Natural killer cell (primary cell): ENCODE measurements around the gene ARHGEF11. TPM values are rescaled to one million over a fixed set of nuclear protein-coding genes. Genes with fewer than 3 reads are reported as not detected.

ENCODE experiments used
- ATAC-seq, 3 donors: fragments of 150-1000 bp in 2 of 3; fragments of 200-7000 bp in 1 of 3; cut with Tn5 transposase; 1 replicate in 1 of 3; 2 replicates in 2 of 3; pipeline ENCODE4 v1.10.0; 2021; ENCODE audit warnings: mild to moderate bottlenecking in 2 of 3, moderate library complexity in 2 of 3
- DNase-seq, 2 donors: peaks; one replicate each; pipeline versions ENCODE4 v3.0.0 to v3.0.0-alpha.2; 2013 to 2021; ENCODE audit warnings: mixed read lengths in 1 of 2
- H3K27ac ChIP-seq: one replicate; pipeline ENCODE4 v1.5.1; 2013; ENCODE audit warnings: mild to moderate bottlenecking, low read length
- H3K27me3 ChIP-seq: one replicate; pipeline ENCODE4 v1.6.1; 2013; ENCODE audit warnings: low read length; ENCODE audit not compliant: control insufficient read depth, insufficient read depth
- H3K36me3 ChIP-seq: one replicate; pipeline ENCODE4 v1.6.1; 2013; ENCODE audit warnings: low read length; ENCODE audit not compliant: control insufficient read depth, insufficient read depth
- H3K4me1 ChIP-seq: one replicate; pipeline ENCODE4 v1.6.1; 2013; ENCODE audit warnings: low read length; ENCODE audit not compliant: control insufficient read depth, insufficient read depth
- H3K4me3 ChIP-seq: one replicate; pipeline ENCODE4 v1.5.1; 2013; ENCODE audit warnings: low read length
- H3K9me3 ChIP-seq: one replicate; pipeline ENCODE4 v1.6.1; 2013; ENCODE audit warnings: low read length; ENCODE audit not compliant: control insufficient read depth, insufficient read depth
- H3K27ac Mint-ChIP-seq, 2 donors: one replicate each; pipeline ENCODE4 v1.8.0; 2022; ENCODE audit warnings: mild to moderate bottlenecking in 2 of 2, mixed read lengths in 2 of 2, moderate library complexity in 1 of 2
- H3K27me3 Mint-ChIP-seq, 2 donors: one replicate each; pipeline ENCODE4 v1.8.0; 2022; ENCODE audit warnings: low read depth in 2 of 2, mixed read lengths in 2 of 2
- H3K36me3 Mint-ChIP-seq: one replicate; pipeline ENCODE4 v1.8.0; 2022; ENCODE audit warnings: mixed read lengths
- H3K4me1 Mint-ChIP-seq, 2 donors: one replicate each; pipeline ENCODE4 v1.8.0; 2022; ENCODE audit warnings: mixed read lengths in 2 of 2
- H3K4me3 Mint-ChIP-seq: one replicate; pipeline ENCODE4 v1.8.0; 2022; ENCODE audit warnings: mild to moderate bottlenecking, moderate library complexity, mixed read lengths
- H3K9me3 Mint-ChIP-seq, 2 donors: one replicate each; pipeline ENCODE4 v1.8.0; 2022; ENCODE audit warnings: mixed read lengths in 2 of 2
- CTCF ChIP-seq: fragments of 200-600 bp; IDR thresholded peaks from one replicate; pipeline ENCODE4 v1.8.0; 2022; ENCODE audit warnings: antibody characterized with exemption
- WGBS: methylation state at CpG from one replicate; pipeline ENCODE4 v1.1.7; 2013; ENCODE audit warnings: missing lambda C conversion rate; ENCODE audit not compliant: insufficient coverage; 5-methylcytosine and 5-hydroxymethylcytosine counted together
- intact Hi-C: fragments of 100-400 bp; cut with micrococcal nuclease; formaldehyde crosslinking; loops from one replicate; pipeline ENCODE4 v1.14.2; 2022
- total RNA-seq, 4 donors: library from RNA; stranded (reverse); fragments of 120-200 nt in 1 of 4; gene quantifications; one replicate each; pipeline versions ENCODE4 v1.2.3 to v1.2.4, GENCODE V29; 2013 to 2022

Gene ARHGEF11
- total RNA-seq, 3 donors from 2014 or later (not counting 1 experiment from before 2014, with no cell fraction given): 1.7 to 2.8 (median 2.4) TPM

GRCh38 chr1:157001304-157001703, 44.2 kb downstream of the ARHGEF11 start:
- Mint-ChIP-seq H3K27ac (no peak overlapping the region), H3K9me3 (no peaks in the 10 kb centered on the region)

GRCh38 chr1:157000686-157001085, 44.9 kb downstream of the ARHGEF11 start:
- WGBS: 85% methylated on average over 4 of the region's 5 CpGs
- no peak for DNase-seq
- Mint-ChIP-seq H3K4me3 (no peak overlapping the region), H3K9me3 (no peaks in the 10 kb centered on the region), H3K4me1 (no peaks in the 10 kb centered on the region), H3K36me3 (no peaks in the 10 kb centered on the region), H3K27me3 (peaks cover 18 to 29% of the 10 kb centered on the region in 2 donors), H3K27ac (no peak overlapping the region)
- H3K4me3 ChIP-seq: no peak overlapping the region
- intact Hi-C loops: no loop called here
- TF ChIP-seq CTCF: no peak
- no peaks in the 10 kb centered on the region for H3K9me3 ChIP-seq
- H3K27me3 ChIP-seq: no peaks in the 10 kb centered on the region
- H3K27ac ChIP-seq: no peak overlapping the region
- ATAC-seq: no peak
- no peaks in the 10 kb centered on the region for H3K4me1 ChIP-seq
- H3K36me3 ChIP-seq: no peaks in the 10 kb centered on the region

More at GRCh38 chr1:157001304-157001703, 44.2 kb downstream of the ARHGEF11 start:
- intact Hi-C loops: no loop called here
- Mint-ChIP-seq H3K36me3 (no peaks in the 10 kb centered on the region), H3K4me1 (no peaks in the 10 kb centered on the region), H3K4me3 (no peak overlapping the region), H3K27me3 (peaks cover 15 to 29% of the 10 kb centered on the region in 2 donors)
- no peak for TF ChIP-seq CTCF
- H3K4me3 ChIP-seq: no peak overlapping the region
- no peaks in the 10 kb centered on the region for H3K36me3 ChIP-seq
- H3K4me1 ChIP-seq: no peaks in the 10 kb centered on the region
- H3K27ac ChIP-seq: no peak overlapping the region
- 95% methylated on average over 1 of the region's 1 CpG for WGBS
- DNase-seq (no peak), ATAC-seq (no peak)
- no peaks in the 10 kb centered on the region for H3K9me3 ChIP-seq
- no peaks in the 10 kb centered on the region for H3K27me3 ChIP-seq

- ATAC-seq (no peak), DNase-seq (no peak)
- Mint-ChIP-seq H3K9me3 (no peaks in the 10 kb centered on the region), H3K27ac (no peak overlapping the region), H3K4me1 (no peaks in the 10 kb centered on the region), H3K4me3 (no peak overlapping the region), H3K36me3 (no peaks in the 10 kb centered on the region), H3K27me3 (peaks cover 15 to 24% of the 10 kb centered on the region in 2 donors)
- TF ChIP-seq CTCF: no peak
- Histone ChIP-seq H3K9me3 (no peaks in the 10 kb centered on the region), H3K27ac (no peak overlapping the region), H3K4me1 (no peaks in the 10 kb centered on the region), H3K36me3 (no peaks in the 10 kb centered on the region), H3K4me3 (no peak overlapping the region), H3K27me3 (no peaks in the 10 kb centered on the region)
- 62% methylated on average over 8 of the region's 9 CpGs for WGBS
- intact Hi-C loops: no loop called here
These were observed 45.8 kb downstream of the ARHGEF11 start for GRCh38 chr1:156999596-157000320.
